Stimulated activated CD4-positive, alpha-beta T cell treated with anti-CD3 and anti-CD28 coated beads, Interleukin-15, amount 100 ng/mL, for 24 hours (primary cell): ENCODE results near the gene PLPP1.

Experiments used
- DNase-seq: peaks from one replicate; pipeline ENCODE4 v3.0.0-alpha.2; 2020

PLPP1 gene

DNA sequence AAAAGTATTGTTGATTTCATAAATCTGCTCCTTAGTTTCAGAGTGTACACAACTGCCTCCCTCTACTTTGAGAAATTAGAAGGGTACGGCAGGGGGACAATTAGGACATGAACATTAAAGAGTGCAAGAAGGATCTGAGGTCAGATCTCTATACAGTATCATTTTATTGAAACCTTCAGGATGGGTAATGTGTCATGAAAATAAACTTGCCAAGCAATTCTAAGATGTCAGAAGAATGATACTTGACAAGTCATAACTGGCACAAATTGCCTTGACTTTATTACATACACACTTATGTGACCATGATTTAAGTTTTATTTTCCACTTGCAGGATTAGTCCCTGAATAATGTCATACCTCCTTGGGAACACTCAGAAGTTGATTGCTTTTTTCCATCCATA is 92.8 kb downstream of the PLPP1 start:
- no peak for DNase-seq

DNA sequence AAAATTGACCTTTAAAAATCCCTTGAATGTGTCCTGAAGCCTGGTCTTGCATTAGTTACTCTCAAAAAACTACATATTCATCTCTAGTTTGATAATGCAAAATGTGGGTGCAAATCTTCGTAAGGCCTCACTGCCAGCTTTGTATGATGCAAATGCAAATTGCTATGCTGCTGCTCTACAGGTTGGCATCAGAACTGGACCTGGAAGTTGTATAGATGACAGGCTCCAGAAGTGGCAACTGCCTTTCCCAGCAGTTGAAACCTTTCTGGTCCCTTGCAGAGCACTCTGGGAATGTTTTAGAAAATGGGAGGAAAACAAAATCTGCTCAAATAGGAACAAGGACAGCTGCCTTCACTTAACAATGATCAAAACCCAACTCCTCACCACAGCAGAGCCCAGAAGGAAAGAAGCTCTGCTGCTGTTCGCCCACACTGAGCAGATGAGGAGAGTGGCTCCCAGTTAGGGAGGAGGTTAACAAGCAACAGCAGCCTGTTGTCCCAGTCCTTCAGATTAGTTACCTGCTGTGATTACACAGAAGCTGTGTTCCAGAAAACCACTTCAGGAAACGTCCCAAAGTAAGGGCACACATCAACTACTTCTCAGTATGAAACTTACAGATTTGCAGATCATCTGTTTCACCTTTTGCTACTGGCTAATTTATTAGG is 93.5 kb downstream of the PLPP1 start:
- no peak for DNase-seq

DNA sequence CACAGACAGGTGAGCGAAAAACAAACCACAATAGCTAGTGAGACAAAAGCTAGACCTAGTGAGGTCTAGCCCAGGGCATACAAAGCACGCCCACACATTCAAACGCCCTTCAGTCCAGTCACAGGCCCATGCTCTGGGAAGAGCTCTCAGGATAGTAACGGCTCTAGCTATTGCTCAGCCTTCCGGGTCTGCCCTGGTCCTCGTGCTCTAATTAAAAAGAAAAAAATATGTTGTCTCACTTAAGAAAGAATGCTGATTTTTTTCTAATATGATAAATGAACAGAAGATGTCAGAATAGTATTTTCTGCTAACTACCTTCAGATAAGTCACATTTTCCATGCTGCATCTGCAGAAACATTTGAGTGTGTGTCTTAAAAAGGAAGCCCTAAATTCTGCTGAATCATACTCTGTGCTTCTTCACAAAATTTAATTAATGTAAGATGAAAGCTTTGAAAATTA is 94.5 kb downstream of the PLPP1 start:
- DNase-seq = peak; percentile 45

DNA sequence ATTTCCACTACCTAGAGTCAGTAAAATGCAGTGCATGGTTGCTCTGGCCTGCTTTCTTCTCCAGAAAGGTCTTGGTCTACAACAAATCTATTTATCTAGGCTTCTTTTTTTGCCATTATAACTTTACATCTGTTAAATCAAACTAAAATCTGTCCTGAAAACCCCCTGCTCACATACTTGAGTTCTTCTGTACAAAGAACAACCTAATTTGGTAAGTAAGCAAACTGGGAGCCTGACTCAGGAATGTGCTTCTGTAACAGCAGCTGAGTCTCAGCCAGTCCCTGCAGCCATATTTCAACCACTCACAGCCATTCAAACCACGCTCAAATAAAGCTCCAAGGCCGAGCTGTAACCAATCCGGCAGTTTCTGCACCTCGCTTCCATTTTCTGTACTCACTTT is 95.8 kb downstream of the PLPP1 start:
- DNase-seq = no peak

DNA sequence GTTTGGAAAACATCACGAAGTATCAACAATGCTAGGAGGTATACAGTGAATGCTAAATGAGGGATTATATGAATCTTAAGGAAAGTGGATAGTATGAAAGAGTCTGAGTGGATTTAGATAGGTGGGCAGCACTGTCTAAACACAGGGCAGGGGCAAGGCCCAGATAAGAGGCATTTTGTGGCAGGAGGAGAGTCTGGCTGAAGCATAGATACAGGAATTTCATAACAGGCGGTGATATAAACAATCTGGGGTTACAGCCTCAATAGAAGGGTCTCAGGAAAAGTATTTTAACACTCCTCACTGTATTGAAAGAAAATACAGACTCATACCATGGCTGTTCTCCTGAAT is 96.9 kb downstream of the PLPP1 start:
- no peak for DNase-seq

DNA sequence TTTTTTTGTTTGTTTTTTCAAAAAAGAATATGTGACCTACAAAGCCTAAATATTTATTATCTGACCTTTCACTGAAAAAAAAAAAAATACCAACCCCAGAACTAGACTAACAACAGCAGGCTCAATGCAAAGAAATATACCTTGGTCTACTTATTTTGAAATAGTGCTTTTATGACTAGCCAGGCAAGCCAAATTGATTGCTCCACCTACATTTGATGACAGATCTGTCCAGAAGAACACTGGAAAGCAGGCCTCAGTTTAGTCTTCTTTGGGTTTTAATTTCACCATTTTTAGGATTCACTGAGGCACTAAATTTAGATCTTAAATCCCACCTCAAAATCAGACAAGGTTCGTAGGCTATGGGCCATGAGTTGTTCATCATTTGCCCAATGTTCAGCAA is 97.3 kb downstream of the PLPP1 start:
- DNase-seq = no peak

DNA sequence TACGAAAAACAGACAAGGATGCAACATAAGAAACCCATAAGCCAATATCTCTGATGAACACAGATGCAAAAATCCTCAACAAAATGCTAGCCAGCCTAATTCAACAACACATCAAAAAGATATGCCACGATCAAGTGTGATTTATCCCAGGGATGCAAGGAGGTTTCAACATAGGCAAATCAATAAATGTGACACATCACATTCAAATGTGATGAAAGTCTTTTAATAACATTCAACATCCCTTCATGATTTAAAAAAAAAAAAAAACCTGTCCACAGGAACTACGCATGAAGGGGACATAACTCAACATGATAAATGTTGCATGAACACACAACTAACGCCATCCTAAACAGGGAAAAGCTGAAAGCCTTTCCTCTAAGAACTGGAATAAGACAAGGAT is 102.2 kb downstream of the PLPP1 start:
- DNase-seq = no peak

DNA sequence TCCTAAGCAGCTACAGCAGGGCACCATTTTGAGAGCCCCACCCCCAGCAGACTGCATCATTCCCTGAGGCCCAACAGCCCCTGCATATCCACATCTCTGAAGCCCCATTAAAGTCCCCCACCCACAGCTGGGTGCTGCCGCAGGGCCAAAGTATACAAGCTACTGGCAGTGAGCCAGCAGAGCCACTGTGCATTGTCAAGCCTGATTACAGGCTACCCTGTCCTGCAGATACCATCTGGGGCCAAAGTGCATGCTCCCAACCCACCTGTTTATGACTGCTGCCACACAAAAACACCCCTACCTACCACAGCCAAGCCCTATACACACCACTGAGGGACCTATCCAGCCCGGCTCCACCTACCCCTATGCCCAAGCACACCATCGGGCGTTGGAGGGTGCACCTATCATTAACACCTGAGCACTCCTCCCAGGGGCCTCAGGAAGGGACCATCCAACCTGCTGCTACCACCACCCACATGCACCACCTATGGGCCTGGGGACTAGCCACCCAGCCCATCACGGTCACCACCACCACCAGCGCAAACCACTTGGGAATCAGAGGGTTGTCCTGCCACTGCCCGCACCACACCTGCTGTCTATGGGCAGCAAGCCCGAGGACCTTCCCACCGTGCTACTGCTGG is 105.0 kb downstream of the PLPP1 start:
- DNase-seq = no peak

DNA sequence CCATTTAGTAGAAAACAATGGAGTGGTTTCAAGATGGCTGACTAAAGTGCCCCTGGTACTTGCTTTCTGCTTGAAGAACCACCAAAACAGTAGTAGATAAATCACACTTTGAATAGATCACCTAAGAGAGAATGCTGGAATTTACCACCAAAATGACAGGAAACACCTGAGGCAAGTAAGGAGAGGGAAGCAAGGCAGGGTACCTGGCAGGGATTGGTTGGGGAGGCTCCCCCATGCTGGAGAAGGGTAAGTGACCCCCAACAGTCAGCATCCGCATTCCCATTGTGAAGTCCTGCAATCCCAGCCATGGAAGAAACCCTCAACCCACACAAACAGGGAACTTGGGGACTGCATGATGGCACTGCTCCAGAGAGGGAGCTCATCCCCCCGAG is 105.5 kb downstream of the PLPP1 start:
- DNase-seq = no peak

DNA sequence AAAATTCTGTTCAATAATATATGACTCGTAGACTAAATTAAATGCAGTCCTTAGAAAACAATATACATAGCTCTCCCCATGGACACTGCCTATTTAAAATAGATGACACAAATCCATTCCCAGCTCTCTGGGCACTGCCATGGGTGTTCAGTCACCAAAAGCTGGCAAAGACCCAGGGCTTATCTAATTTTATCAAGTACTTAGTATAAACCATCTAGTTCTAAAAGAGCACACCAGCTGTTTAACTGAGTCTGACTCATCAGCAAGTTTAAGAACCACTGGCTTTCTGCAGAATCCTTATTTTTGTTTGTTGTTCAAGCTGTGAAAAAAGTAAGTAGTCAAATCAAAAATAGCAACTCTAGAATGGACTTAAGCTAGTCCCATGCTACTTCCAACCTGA is 107.6 kb downstream of the PLPP1 start:
- DNase-seq = no peak

DNA sequence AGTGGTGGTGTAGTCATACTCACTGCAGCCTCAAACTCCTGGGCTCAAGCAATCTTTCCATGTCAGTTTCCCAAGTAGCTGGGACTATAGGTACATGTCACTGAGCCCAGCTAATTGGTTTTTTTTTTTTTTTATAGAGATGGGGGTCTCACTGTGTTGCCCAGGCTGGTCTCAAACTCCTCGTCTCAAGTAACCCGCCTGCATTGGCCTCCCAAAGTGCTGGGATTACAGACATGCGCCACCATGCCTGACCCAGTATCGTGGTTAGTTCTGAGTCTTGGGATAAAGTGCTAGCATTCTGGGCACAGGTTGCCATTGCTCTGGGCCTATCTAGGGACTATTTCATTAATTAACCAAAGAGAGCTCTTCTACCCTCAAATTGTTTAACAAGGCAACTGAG is 108.3 kb downstream of the PLPP1 start:
- no peak for DNase-seq

DNA sequence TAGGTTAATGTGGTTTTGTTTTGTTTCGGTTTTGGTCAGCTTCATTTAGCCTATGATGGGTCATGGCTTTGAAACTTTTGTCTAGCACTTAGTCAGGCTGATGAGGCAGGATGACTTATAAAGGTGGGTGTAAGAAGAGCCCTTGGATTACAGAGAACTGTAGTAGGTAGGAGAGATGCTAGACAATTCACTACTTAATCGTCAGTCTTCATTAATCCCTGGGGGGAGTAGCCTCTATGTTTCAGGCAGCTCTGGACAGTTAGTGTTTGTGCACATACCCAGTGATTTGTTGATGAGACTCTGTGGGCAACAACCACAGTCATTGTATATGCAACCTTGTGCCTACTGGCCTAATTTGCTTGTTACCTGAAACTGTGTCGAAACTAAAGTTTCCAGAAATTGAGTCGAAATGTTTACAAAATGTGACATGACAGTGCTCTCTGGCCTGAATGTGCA is 113.7 kb downstream of the PLPP1 start:
- peak; percentile 39 for DNase-seq

DNA sequence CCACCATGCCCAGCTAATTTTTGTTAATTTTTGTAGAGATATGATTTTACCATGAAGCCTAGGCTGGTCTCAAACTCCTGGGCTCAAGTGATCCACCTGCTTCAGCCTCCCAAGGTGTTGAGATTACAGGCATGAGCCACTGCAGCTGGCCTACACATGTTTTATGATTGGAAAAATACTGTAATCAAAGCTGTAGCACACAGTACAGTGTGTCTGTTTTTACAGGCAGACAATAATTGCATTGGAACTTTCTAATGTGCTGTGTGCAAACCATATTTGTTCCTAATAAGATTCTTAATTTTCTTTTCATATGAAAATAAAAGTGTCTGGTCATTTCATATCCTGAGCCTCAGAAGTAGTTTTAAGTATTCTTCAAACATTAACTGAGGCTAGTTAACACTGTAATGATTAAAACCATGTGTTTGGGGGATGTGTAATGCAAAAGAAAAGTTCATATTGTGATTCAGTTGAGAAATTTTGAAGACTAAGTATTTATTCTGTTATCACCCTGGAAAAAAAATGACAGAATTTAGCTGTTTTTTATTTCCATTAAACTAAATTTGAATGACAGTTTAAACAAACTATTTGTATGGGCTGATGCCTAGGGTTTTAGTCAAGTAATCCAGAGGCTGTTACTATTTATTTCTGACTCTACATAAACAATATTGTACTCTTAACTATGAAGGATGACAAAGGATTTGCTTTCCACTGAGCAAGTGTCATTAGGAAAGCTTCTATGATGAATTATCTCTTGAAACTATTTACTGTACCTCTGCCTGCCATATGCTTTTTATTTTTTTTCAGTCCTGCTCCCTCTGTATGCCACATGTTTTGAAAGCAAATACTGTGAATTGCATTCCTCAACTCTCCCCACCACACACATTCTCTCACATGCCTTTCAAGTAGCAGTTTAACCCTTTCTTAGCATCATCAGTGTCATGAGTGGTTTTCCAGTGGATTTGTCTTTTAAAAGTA is 115.5 kb downstream of the PLPP1 start:
- DNase-seq = no peak

DNA sequence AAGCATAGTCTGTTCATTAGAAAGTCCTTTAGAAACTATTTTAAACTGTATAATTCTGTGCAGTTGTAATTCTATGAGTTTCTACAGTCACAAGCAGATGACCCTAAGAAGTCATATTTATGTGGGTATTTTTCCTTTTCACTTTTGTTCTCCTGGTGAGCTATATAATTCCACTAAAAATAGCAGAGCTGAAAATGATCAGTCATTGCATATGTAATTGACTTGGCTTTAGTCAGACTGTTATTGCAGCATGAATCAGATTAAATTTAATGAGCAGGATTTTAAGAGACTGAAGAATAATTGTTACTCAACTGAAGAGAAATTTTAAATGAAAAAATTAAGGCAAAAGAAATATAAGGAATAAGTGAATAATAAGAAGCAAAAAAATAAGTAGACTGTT is 118.5 kb downstream of the PLPP1 start:
- no peak for DNase-seq

DNA sequence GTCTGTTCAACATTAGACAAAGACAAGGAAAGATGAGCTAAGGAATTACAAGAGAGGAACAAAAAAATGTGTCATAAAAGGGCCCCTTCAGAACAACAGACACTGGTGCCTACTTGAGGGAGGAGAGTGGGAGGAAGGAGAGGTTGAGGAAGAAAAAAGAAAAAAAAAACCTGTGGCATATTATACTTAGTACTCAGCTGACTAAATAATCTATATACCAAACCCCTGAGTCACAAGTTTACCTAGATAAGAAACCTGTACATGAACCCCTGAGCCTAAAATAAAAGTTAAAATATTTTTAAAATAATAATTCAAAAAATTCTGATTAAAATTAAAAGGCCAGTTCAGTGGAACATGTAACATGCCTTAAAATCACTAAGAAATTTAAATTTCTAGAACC is 119.7 kb downstream of the PLPP1 start:
- no peak for DNase-seq

DNA sequence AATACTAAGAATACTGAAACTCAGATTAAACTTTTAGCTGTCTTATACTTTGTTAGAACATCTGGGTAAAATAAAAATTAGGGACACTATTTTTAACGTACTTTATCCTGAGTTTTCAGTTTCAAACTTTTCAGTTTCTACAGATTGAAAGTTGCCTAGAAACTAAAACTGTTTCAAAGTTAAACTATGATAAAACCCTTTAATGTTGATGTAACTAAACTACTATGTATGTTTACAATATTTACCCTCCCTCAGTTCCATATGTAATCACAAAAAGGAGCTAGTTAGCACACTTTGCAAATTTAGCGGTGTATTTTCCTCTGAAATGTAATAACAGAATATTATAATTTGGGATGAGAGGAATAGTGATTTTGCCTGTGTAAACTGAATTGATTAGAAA is 121.1 kb downstream of the PLPP1 start:
- DNase-seq = no peak

DNA sequence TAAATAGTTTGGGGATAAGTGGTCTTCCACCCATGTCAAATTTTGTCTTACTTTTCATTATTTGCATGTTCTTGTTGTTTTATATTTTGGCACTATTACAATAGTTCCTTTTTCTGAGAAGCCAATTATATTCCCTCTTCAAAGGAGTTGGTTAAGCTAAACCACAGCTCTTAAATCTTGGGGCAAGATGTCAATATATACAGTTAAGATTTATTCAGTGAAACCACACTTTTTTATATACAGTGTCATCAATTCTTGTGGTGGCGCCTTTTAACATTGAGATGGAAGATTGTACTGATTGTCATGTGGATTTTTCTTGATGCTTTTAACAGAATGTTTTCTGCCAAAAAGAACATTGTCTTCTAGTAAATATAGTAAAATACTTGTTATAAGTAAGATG is 122.9 kb downstream of the PLPP1 start:
- no peak for DNase-seq

DNA sequence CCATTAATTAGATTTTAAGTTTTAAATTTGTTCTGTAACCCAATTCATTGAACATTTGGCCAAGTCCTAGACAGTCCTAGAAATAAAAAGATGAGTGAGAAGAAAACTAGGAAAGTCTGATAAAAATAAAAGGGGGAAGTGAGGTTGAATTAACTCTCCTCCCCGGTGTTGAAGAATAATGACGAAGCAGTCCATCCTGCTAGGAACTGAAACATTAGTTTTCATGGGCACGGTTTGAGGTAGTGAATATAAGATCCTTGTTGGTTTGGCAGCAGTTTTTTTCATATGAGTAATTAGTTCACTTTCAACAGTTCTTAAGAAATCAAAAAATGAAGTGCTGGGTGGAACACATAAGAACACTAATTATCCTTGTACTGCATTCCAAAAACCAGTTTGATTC is 123.9 kb downstream of the PLPP1 start:
- no peak for DNase-seq

DNA sequence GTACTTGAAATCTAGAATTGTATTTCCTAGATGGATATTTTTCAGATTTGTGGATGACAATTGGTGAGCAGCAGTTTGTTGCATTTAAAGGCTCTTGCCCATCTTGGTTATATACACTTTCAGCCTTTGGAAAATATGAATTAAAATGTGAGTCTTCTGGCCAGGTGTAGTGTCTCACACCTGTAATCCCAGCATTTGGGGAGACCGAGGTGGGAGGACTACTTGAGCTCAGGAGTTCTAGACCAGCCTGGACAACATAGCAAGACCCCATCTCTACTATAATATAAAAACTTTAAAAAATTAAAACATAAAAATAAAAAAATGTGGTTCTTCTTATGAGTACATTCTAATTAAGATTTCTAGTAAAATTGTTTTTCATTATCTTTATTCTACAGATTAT is 125.0 kb downstream of the PLPP1 start:
- DNase-seq = no peak

DNA sequence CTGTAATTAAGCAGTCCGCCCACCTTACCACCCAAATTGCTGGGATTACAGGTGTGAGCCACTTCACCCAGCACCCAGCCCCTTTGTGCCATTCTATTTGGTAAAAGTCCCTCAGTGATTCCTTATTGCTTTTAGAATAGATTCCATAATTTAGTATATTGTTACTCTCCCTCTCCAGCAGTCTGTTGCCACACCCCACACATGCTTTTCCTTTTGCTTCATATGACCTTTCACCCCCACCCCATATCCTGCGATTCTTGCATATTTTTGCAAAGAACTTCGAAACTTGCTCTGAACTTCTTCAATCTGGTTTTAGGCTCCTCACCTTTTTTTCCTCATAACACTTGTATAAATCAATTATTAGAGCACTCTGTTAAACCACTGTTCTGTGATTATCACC is 126.8 kb downstream of the PLPP1 start:
- DNase-seq = no peak

DNA sequence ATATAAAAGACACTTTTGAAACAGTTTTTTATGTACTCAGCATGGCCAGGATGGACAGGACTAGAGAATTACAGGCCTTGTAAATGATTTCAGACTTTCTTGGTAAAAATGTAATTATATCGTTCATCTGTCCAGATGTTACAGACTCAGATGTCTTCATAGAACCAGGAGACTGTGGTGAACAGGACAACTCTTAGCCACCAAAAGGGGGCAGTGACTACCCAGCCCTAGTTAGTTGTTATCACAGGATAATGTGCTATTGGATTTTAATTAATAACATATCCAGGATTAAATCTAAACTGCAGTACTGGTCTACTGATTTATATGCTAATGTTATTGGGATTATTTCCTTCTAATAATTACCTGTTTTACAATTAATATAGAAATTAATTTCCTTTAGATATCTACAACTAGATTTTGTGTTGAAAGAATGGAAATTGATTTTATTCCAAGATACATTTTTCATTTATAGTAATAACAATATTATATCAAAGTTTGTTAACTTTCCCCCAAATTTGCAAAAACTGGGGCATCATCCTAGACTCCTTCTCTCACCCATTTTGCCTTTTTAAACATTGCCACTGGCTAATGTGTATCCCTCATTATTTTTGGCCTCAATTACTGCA is 127.6 kb downstream of the PLPP1 start:
- DNase-seq = no peak

DNA sequence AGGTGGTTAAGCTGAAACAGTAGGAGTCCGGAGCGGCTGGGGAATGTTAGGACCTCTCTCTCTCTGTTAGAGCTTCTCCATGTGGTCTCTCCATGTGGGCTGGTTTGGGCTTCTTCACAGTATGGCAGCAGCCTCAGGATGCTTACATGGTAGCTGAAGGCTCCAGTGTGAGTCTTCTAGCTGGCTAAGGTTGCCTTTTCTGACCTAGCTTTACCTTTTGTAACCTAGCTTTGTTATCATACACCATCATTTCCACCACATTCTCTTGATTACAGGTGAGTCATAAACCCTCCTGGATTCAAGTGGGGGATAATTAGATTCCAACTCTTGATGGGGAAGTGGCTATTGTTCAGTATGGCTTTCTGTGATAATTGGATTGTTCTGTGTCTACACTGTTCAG is 128.5 kb downstream of the PLPP1 start:
- DNase-seq = no peak

DNA sequence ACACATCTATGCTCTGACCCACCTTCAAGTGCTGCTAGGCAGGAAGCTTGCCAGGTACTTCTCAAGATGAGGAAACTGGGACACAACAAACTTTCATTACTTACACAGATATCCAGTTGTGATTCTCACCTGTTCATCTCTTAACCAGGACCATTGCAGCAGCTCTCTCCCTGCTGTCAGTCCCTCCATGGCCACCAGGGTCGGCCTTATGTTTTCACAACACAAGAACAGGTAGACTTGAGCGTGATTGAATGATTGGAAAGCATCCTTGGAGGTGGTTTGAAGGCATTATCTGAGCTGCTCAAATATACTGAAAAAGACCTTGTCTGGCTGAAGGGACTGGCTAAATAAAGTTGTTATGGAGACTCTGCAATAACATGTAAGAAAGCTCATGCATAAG is 132.6 kb downstream of the PLPP1 start:
- no peak for DNase-seq
